CD14-positive monocyte (primary cell): Measurements from ENCODE around the gene RAB11FIP2. TPM values are rescaled to one million over a fixed set of nuclear protein-coding genes. Genes with fewer than 3 reads are reported as not detected.

Experiments
- DNase-seq, 3 donors: peaks; one replicate each; pipeline ENCODE4 v3.0.0-alpha.2; 2011 to 2022
- H2AFZ ChIP-seq: 2 replicates; pipeline ENCODE4 v1.6.0; 2012; ENCODE audit warnings: mild to moderate bottlenecking, low read depth, low read length, inconsistent platforms; ENCODE audit not compliant: insufficient read depth, poor library complexity, severe bottlenecking
- H3K27ac ChIP-seq, 2 donors: 1 replicate in 1 of 2; 2 replicates in 1 of 2; pipeline ENCODE4 v1.5.1; 2012 to 2013; ENCODE audit warnings: low read length in 2 of 2, control low read depth in 1 of 2, inconsistent platforms in 1 of 2, low read depth in 1 of 2, mild to moderate bottlenecking in 1 of 2
- H3K27me3 ChIP-seq, 2 donors: one replicate each; pipeline versions ENCODE4 v1.6.0 to v1.6.1; 2011 to 2013; ENCODE audit warnings: low read length in 2 of 2; ENCODE audit not compliant: control insufficient read depth in 2 of 2, insufficient read depth in 2 of 2
- H3K36me3 ChIP-seq, 2 donors: replicated peaks in 1 of 2; 1 replicate in 1 of 2; 2 replicates in 1 of 2; pipeline versions ENCODE4 v1.5.1 to v1.6.1; 2012 to 2013; ENCODE audit warnings: low read length in 2 of 2, control low read depth in 1 of 2, inconsistent platforms in 1 of 2, mild to moderate bottlenecking in 1 of 2; ENCODE audit not compliant: insufficient read depth in 2 of 2, control insufficient read depth in 1 of 2
- H3K4me1 ChIP-seq, 2 donors: 1 replicate in 1 of 2; 2 replicates in 1 of 2; pipeline versions ENCODE4 v1.5.1 to v1.6.1; 2012 to 2013; ENCODE audit warnings: low read length in 2 of 2, control low read depth in 1 of 2, inconsistent platforms in 1 of 2, mild to moderate bottlenecking in 1 of 2, moderate library complexity in 1 of 2; ENCODE audit not compliant: insufficient read depth in 2 of 2, control insufficient read depth in 1 of 2
- H3K4me2 ChIP-seq: replicated peaks from 2 replicates; pipeline ENCODE3; 2012; ENCODE audit warnings: low read length, moderate library complexity, mild to moderate bottlenecking; ENCODE audit not compliant: poor library complexity, severe bottlenecking; ENCODE audit errors: extremely low read depth
- H3K4me3 ChIP-seq, 3 experiments: fragments of 200-600 bp in 1 of 3; sonication (generic) in 1 of 3; replicated peaks in 1 of 3; 1 replicate in 2 of 3; 2 replicates in 1 of 3; pipeline ENCODE4 v1.5.1; 2011 to 2013; ENCODE audit warnings: low read length in 3 of 3, mild to moderate bottlenecking in 3 of 3, control low read depth in 2 of 3, low read depth in 2 of 3, inconsistent platforms in 1 of 3, moderate library complexity in 1 of 3
- H3K79me2 ChIP-seq: 2 replicates; pipeline ENCODE4 v1.6.0; 2012; ENCODE audit warnings: mild to moderate bottlenecking, control low read depth, inconsistent platforms, low read length, moderate library complexity; ENCODE audit not compliant: insufficient read depth
- H3K9ac ChIP-seq: 2 replicates; pipeline ENCODE4 v1.6.0; 2017; ENCODE audit warnings: low read length, mild to moderate bottlenecking; ENCODE audit not compliant: insufficient read depth, poor library complexity, severe bottlenecking
- H3K9me3 ChIP-seq, 2 donors: replicated peaks in 1 of 2; 1 replicate in 1 of 2; 2 replicates in 1 of 2; pipeline versions ENCODE4 v1.5.1 to v1.6.1; 2012 to 2013; ENCODE audit warnings: low read length in 2 of 2, control low read depth in 1 of 2; ENCODE audit not compliant: control insufficient read depth in 1 of 2, insufficient read depth in 1 of 2
- H4K20me1 ChIP-seq: 2 replicates; pipeline ENCODE4 v1.6.0; 2012; ENCODE audit warnings: mild to moderate bottlenecking, low read length, control low read depth, moderate library complexity; ENCODE audit not compliant: insufficient read depth
- H3K27ac Mint-ChIP-seq, 7 donors: one replicate each; pipeline ENCODE4 v1.8.0; 2020; ENCODE audit warnings: mild to moderate bottlenecking in 7 of 7, mixed read lengths in 7 of 7, moderate library complexity in 6 of 7, inconsistent platforms in 2 of 7
- H3K27me3 Mint-ChIP-seq, 3 donors: one replicate each; pipeline ENCODE4 v1.8.0; 2021 to 2022; ENCODE audit warnings: low read depth in 3 of 3, mild to moderate bottlenecking in 3 of 3, mixed read lengths in 3 of 3, moderate library complexity in 3 of 3, inconsistent platforms in 1 of 3
- H3K36me3 Mint-ChIP-seq, 2 donors: one replicate each; pipeline ENCODE4 v1.8.0; 2020; ENCODE audit warnings: mixed read lengths in 2 of 2, inconsistent platforms in 1 of 2, mild to moderate bottlenecking in 1 of 2
- H3K4me1 Mint-ChIP-seq: one replicate; pipeline ENCODE4 v1.8.0; 2020; ENCODE audit warnings: mild to moderate bottlenecking, mixed read lengths
- H3K4me3 Mint-ChIP-seq, 2 donors: one replicate each; pipeline ENCODE4 v1.8.0; 2020; ENCODE audit warnings: mild to moderate bottlenecking in 2 of 2, mixed read lengths in 2 of 2, moderate library complexity in 1 of 2
- H3K9me3 Mint-ChIP-seq, 7 donors: one replicate each; pipeline ENCODE4 v1.8.0; 2020 to 2022; ENCODE audit warnings: mixed read lengths in 7 of 7, mild to moderate bottlenecking in 6 of 7, moderate library complexity in 6 of 7, inconsistent platforms in 2 of 7
- WGBS: methylation state at CpG from one replicate; pipeline ENCODE4 v1.1.5; 2013; ENCODE audit warnings: missing lambda C conversion rate; ENCODE audit not compliant: insufficient coverage; 5-methylcytosine and 5-hydroxymethylcytosine counted together
- intact Hi-C, 2 donors: fragments of 100-400 bp; cut with micrococcal nuclease; formaldehyde crosslinking; loops; one replicate each; pipeline versions ENCODE4 v1.15.0 to v1.15.1; 2023
- polyA plus RNA-seq, 3 donors: library from polyadenylated mRNA; depleted of rRNA in 1 of 3; unstranded in 2 of 3; stranded (reverse) in 1 of 3; fragments of 300-500 nt in 2 of 3; fragments of >200 nt in 1 of 3; fragmentation: Illumina TruSeq in 2 of 3; gene quantifications; 1 replicate in 2 of 3; 2 replicates in 1 of 3; pipeline ENCODE4 v1.2.3, GENCODE V29; 2012 to 2021
- TF ChIP-seq, protein P1 (sequence below): fragments of 200-600 bp; IDR thresholded peaks from one replicate; pipeline ENCODE4 v1.8.0; 2022; ENCODE audit warnings: antibody characterized with exemption, mild to moderate bottlenecking

The RAB11FIP2 gene
- polyA plus RNA-seq, 3 donors, result 3.5 to 6.7 (median 5.4) TPM

DNA sequence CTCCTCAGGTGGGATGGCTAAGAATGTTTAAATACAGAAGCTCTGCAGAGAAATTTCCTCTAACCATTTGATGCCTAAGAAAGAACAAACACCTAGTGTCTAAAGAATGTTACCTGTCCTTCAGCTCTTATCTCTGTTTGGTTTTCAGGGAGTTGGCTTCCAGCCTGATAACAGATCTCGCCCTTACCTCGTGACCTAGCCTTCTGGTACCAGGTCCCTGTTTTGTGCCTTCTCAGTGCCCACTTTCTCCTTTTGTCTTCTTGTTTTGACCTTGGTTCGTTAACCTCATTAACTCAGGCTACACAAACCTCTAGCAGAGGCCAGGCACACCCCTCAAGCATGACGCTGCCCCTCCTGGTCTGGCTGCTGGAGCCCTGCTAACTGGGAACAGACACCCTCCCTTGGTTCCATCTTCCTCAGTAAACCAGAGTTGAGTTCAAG lies 16.1 kb upstream of the RAB11FIP2 start:
- H4K20me1 ChIP-seq, result no peaks in the 10 kb centered on the region
- H3K27ac Mint-ChIP-seq, result no peak overlapping the region
- H3K4me1 ChIP-seq, result no peaks in the 10 kb centered on the region
- no peak overlapping the region for H3K9ac ChIP-seq
- peaks cover 2 to 9% (median 5%) of the 10 kb centered on the region in 3 donors for H3K27me3 Mint-ChIP-seq
- peaks cover 0 to 4% (median 0%) of the 10 kb centered on the region in 7 donors for H3K9me3 Mint-ChIP-seq
- no peaks in the 10 kb centered on the region for H3K4me1 Mint-ChIP-seq
- no peak overlapping the region for H3K27ac ChIP-seq
- H3K4me3 ChIP-seq, result no peak overlapping the region
- intact Hi-C loops, result no loop called here
- H3K4me3 Mint-ChIP-seq, result no peak overlapping the region
- no peaks in the 10 kb centered on the region for H3K79me2 ChIP-seq
- no peak for DNase-seq
- WGBS, result no CpG with 5 or more reads among the region's 4 CpGs
- no peaks in the 10 kb centered on the region for H3K36me3 ChIP-seq
- no peak overlapping the region for H2AFZ ChIP-seq
- H3K9me3 ChIP-seq, result no peaks in the 10 kb centered on the region
- no peak overlapping the region for H3K4me2 ChIP-seq
- TF ChIP-seq, protein P1, sequence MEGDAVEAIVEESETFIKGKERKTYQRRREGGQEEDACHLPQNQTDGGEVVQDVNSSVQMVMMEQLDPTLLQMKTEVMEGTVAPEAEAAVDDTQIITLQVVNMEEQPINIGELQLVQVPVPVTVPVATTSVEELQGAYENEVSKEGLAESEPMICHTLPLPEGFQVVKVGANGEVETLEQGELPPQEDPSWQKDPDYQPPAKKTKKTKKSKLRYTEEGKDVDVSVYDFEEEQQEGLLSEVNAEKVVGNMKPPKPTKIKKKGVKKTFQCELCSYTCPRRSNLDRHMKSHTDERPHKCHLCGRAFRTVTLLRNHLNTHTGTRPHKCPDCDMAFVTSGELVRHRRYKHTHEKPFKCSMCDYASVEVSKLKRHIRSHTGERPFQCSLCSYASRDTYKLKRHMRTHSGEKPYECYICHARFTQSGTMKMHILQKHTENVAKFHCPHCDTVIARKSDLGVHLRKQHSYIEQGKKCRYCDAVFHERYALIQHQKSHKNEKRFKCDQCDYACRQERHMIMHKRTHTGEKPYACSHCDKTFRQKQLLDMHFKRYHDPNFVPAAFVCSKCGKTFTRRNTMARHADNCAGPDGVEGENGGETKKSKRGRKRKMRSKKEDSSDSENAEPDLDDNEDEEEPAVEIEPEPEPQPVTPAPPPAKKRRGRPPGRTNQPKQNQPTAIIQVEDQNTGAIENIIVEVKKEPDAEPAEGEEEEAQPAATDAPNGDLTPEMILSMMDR, result no peak
- H3K27me3 ChIP-seq, result peaks cover 0 to 2% of the 10 kb centered on the region in 2 donors
- no peaks in the 10 kb centered on the region for H3K36me3 Mint-ChIP-seq

DNA sequence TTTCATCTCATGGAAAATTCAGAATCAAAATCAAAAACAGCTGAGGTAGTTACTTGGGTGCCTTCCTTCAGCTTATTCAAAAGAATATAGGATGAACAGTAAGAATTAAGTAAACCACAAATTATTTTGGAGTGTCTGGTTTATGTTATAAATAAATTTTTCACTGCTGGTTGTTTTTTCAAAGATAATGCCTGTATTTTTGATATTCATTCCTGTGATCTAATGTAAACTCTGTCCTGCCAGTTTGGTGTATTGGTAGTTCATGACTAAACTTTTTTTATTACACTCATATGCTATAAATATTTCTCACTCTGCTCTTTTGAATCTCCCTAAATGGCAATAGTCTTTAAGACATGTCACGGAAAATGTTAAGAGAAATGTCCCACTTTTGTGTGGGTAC lies 11.6 kb upstream of the RAB11FIP2 start:
- Mint-ChIP-seq H3K4me3 (no peak overlapping the region), H3K36me3 (no peaks in the 10 kb centered on the region), H3K4me1 (no peaks in the 10 kb centered on the region), H3K27ac (no peak overlapping the region), H3K9me3 (peaks cover 0 to 4% (median 0%) of the 10 kb centered on the region in 7 donors), H3K27me3 (peaks cover 4 to 9% (median 5%) of the 10 kb centered on the region in 3 donors)
- H4K20me1 ChIP-seq, result no peaks in the 10 kb centered on the region
- no peaks in the 10 kb centered on the region for H3K4me1 ChIP-seq
- H3K4me3 ChIP-seq, result no peak overlapping the region
- no peak overlapping the region for H3K4me2 ChIP-seq
- intact Hi-C loops, result no loop called here
- H3K79me2 ChIP-seq, result no peaks in the 10 kb centered on the region
- DNase-seq, result no peak
- H3K36me3 ChIP-seq, result no peaks in the 10 kb centered on the region
- H2AFZ ChIP-seq, result no peak overlapping the region
- H3K27ac ChIP-seq, result no peak overlapping the region
- no peak overlapping the region for H3K9ac ChIP-seq
- no CpG with 5 or more reads among the region's 1 CpG for WGBS
- H3K27me3 ChIP-seq, result peaks cover 0 to 2% of the 10 kb centered on the region in 2 donors
- TF ChIP-seq, protein P1, result no peak
- H3K9me3 ChIP-seq, result no peaks in the 10 kb centered on the region
